BLaER1 (cell line): ENCODE measurements around the gene CSNK1E.

Experiments
- H3K27ac ChIP-seq: shearing (Covaris generic); formaldehyde crosslinking; 2 replicates; pipeline ENCODE4 v1.8.1; 2022
- H3K27me3 ChIP-seq: shearing (Covaris generic); formaldehyde crosslinking; 2 replicates; pipeline ENCODE4 v1.8.1; 2022
- H3K36me3 ChIP-seq: shearing (Covaris generic); formaldehyde crosslinking; 2 replicates; pipeline ENCODE4 v1.8.1; 2022
- H3K4me1 ChIP-seq: shearing (Covaris generic); formaldehyde crosslinking; 2 replicates; pipeline ENCODE4 v1.8.1; 2022
- H3K4me2 ChIP-seq: shearing (Covaris generic); formaldehyde crosslinking; 2 replicates; pipeline ENCODE4 v1.8.1; 2022
- H3K4me3 ChIP-seq: shearing (Covaris generic); formaldehyde crosslinking; 2 replicates; pipeline ENCODE4 v1.8.1; 2022
- H3K9ac ChIP-seq: shearing (Covaris generic); formaldehyde crosslinking; 2 replicates; pipeline ENCODE4 v1.8.1; 2022
- H3K9me3 ChIP-seq: shearing (Covaris generic); formaldehyde crosslinking; 2 replicates; pipeline ENCODE4 v1.8.1; 2022
- H4K20me1 ChIP-seq: shearing (Covaris generic); formaldehyde crosslinking; 2 replicates; pipeline ENCODE4 v1.8.1; 2022
- Cebpa-rat ChIP-seq: shearing (Covaris generic); IDR thresholded peaks from 2 replicates; pipeline ENCODE4 v1.8.1; 2022

The CSNK1E gene

GRCh38 chr22:38257650-38258250 lies 59.5 kb downstream of the CSNK1E start:
- no peak for TF ChIP-seq Cebpa-rat
- no peak overlapping the region for H3K27ac ChIP-seq
- H3K9me3 ChIP-seq = no peaks in the 10 kb centered on the region
- H3K36me3 ChIP-seq = peaks cover 2% of the 10 kb centered on the region
- H3K4me3 ChIP-seq = no peak overlapping the region
- H3K4me2 ChIP-seq = peak overlapping the region; percentile 8; the same call in 1 of the 2 replicates
- no peak overlapping the region for H3K9ac ChIP-seq
- peaks cover 71% of the 10 kb centered on the region for H4K20me1 ChIP-seq
- H3K4me1 ChIP-seq = peaks cover 49% of the 10 kb centered on the region
- H3K27me3 ChIP-seq = no peaks in the 10 kb centered on the region

- Histone ChIP-seq H4K20me1 (peaks cover 70% of the 10 kb centered on the region), H3K4me1 (peaks cover 53% of the 10 kb centered on the region), H3K27ac (no peak overlapping the region), H3K4me2 (peak overlapping the region; percentile 8), H3K27me3 (no peaks in the 10 kb centered on the region), H3K36me3 (no peaks in the 10 kb centered on the region; the same call in 1 of the 2 replicates), H3K4me3 (no peak overlapping the region), H3K9ac (no peak overlapping the region), H3K9me3 (no peaks in the 10 kb centered on the region)
- TF ChIP-seq Cebpa-rat = no peak
These were observed 60.1 kb downstream of the CSNK1E start for GRCh38 chr22:38257181-38257580.

- Histone ChIP-seq H3K36me3 (no peaks in the 10 kb centered on the region), H3K4me3 (no peak overlapping the region), H3K9me3 (no peaks in the 10 kb centered on the region), H3K4me1 (peaks cover 63% of the 10 kb centered on the region), H3K4me2 (no peak overlapping the region), H3K9ac (no peak overlapping the region), H3K27me3 (no peaks in the 10 kb centered on the region), H3K27ac (no peak overlapping the region), H4K20me1 (peaks cover 68% of the 10 kb centered on the region)
- no peak for TF ChIP-seq Cebpa-rat
These were observed 61.5 kb downstream of the CSNK1E start for GRCh38 chr22:38255697-38256096.

- Histone ChIP-seq H3K27ac (no peak overlapping the region; the same call in 1 of the 2 replicates), H4K20me1 (peaks cover 72% of the 10 kb centered on the region), H3K9ac (no peak overlapping the region), H3K4me2 (peak overlapping the region; percentile 55), H3K4me3 (no peak overlapping the region), H3K9me3 (peaks cover 12% of the 10 kb centered on the region), H3K27me3 (no peaks in the 10 kb centered on the region), H3K4me1 (peaks cover 64% of the 10 kb centered on the region), H3K36me3 (peaks cover 29% of the 10 kb centered on the region)
- no peak for TF ChIP-seq Cebpa-rat
These were observed 65.9 kb downstream of the CSNK1E start for GRCh38 chr22:38251341-38251692.

GRCh38 chr22:38250643-38251340 lies 66.4 kb downstream of the CSNK1E start:
- peak overlapping the region; percentile 45 for H3K27ac ChIP-seq

GRCh38 chr22:38249803-38250642 lies 67.2 kb downstream of the CSNK1E start:
- H3K4me1 ChIP-seq = peaks cover 76% of the 10 kb centered on the region
- peaks cover 30% of the 10 kb centered on the region for H3K36me3 ChIP-seq
- peak overlapping the region; percentile 55 for H3K4me2 ChIP-seq
- no peak overlapping the region for H3K4me3 ChIP-seq
- peaks cover 77% of the 10 kb centered on the region for H4K20me1 ChIP-seq
- H3K27me3 ChIP-seq = no peaks in the 10 kb centered on the region
- H3K9me3 ChIP-seq = peaks cover 12% of the 10 kb centered on the region
- H3K27ac ChIP-seq = peak overlapping the region; percentile 45
- no peak overlapping the region for H3K9ac ChIP-seq
- TF ChIP-seq Cebpa-rat = no peak

More at GRCh38 chr22:38250643-38251340, 66.4 kb downstream of the CSNK1E start:
- peak overlapping the region; percentile 55 for H3K4me2 ChIP-seq
- peaks cover 77% of the 10 kb centered on the region for H4K20me1 ChIP-seq
- peaks cover 29% of the 10 kb centered on the region for H3K36me3 ChIP-seq
- peaks cover 68% of the 10 kb centered on the region for H3K4me1 ChIP-seq
- TF ChIP-seq Cebpa-rat = no peak
- H3K9me3 ChIP-seq = peaks cover 12% of the 10 kb centered on the region
- no peaks in the 10 kb centered on the region for H3K27me3 ChIP-seq
- 0 out of 2 replicates have a peak overlapping the region, but pooled peaks have one; percentile 7 for H3K9ac ChIP-seq
- no peak overlapping the region for H3K4me3 ChIP-seq

GRCh38 chr22:38249301-38249700 lies 67.9 kb downstream of the CSNK1E start:
- Histone ChIP-seq H3K4me3 (no peak overlapping the region), H3K27ac (peak overlapping the region; percentile 45; the same call in 1 of the 2 replicates), H3K4me2 (peak overlapping the region; percentile 55; the same call in 1 of the 2 replicates), H4K20me1 (peaks cover 75% of the 10 kb centered on the region), H3K36me3 (peaks cover 36% of the 10 kb centered on the region), H3K27me3 (no peaks in the 10 kb centered on the region), H3K4me1 (peaks cover 83% of the 10 kb centered on the region), H3K9ac (no peak overlapping the region), H3K9me3 (peaks cover 12% of the 10 kb centered on the region)
- no peak for TF ChIP-seq Cebpa-rat

- Histone ChIP-seq H4K20me1 (peaks cover 85% of the 10 kb centered on the region), H3K27ac (no peak overlapping the region), H3K9ac (no peak overlapping the region), H3K4me1 (peaks cover 93% of the 10 kb centered on the region), H3K27me3 (no peaks in the 10 kb centered on the region), H3K36me3 (peaks cover 41% of the 10 kb centered on the region), H3K4me2 (peak overlapping the region; percentile 89), H3K9me3 (peaks cover 12% of the 10 kb centered on the region), H3K4me3 (no peak overlapping the region)
- TF ChIP-seq Cebpa-rat = no peak
These were observed 69.0 kb downstream of the CSNK1E start for GRCh38 chr22:38248280-38248679.

- H3K4me2 ChIP-seq = peak overlapping the region; percentile 89
- no peak for TF ChIP-seq Cebpa-rat
- H3K4me3 ChIP-seq = no peak overlapping the region
- H3K4me1 ChIP-seq = peaks cover 99% of the 10 kb centered on the region
- 0 out of 2 replicates have a peak overlapping the region, but pooled peaks have one; percentile 73 for H3K27ac ChIP-seq
- peak overlapping the region; percentile 46; the same call in 1 of the 2 replicates for H3K9ac ChIP-seq
- H3K9me3 ChIP-seq = peaks cover 12% of the 10 kb centered on the region
- peaks cover 87% of the 10 kb centered on the region for H4K20me1 ChIP-seq
- H3K36me3 ChIP-seq = peaks cover 41% of the 10 kb centered on the region
- H3K27me3 ChIP-seq = no peaks in the 10 kb centered on the region
These were observed 69.5 kb downstream of the CSNK1E start for GRCh38 chr22:38247713-38248112.
